Cardiac fibroblast (primary cell): Measurements from ENCODE around the gene ROCK1.
"Not testable (repeated sequence)": the region's sequence is repeated elsewhere in the genome, so short reads cannot be mapped to it uniquely, and the experiment has no call there.

Experiments used
- DNase-seq, 2 donors: peaks; one replicate each; pipeline versions ENCODE4 v3.0.0 to v3.0.0-alpha.2; 2010; ENCODE audit warnings: low read depth in 2 of 2
- H3K4me3 ChIP-seq, 2 donors: replicated peaks in 1 of 2; 1 replicate in 1 of 2; 2 replicates in 1 of 2; pipeline ENCODE4 v1.5.1; 2011; ENCODE audit warnings: low read depth in 2 of 2, low read length in 2 of 2, mild to moderate bottlenecking in 2 of 2, moderate library complexity in 1 of 2
- TF ChIP-seq, protein P1 (sequence below): IDR thresholded peaks from one replicate; pipeline ENCODE4 v1.5.1; 2011; ENCODE audit warnings: low read depth, mild to moderate bottlenecking, low read length, inconsistent platforms

ROCK1 gene

DNA sequence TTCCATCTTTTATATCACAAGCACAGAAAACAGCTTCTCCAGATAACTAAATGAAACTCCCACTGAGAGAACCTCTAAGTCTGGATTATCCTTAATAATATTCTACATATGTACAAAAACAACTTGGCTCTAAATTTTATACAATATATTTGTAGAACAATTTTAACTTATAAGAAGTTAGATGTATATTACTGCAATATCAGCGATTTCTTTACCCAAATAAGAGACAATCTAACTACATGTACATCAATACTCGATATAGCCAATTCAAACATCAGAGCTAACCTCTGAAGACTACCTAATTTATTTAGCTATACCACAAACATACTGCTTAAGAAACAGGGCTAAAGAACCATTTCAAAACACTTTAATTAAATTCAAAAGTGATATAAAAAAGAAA is 148.6 kb downstream of the ROCK1 start:
- no peak for DNase-seq
- TF ChIP-seq, protein P1, sequence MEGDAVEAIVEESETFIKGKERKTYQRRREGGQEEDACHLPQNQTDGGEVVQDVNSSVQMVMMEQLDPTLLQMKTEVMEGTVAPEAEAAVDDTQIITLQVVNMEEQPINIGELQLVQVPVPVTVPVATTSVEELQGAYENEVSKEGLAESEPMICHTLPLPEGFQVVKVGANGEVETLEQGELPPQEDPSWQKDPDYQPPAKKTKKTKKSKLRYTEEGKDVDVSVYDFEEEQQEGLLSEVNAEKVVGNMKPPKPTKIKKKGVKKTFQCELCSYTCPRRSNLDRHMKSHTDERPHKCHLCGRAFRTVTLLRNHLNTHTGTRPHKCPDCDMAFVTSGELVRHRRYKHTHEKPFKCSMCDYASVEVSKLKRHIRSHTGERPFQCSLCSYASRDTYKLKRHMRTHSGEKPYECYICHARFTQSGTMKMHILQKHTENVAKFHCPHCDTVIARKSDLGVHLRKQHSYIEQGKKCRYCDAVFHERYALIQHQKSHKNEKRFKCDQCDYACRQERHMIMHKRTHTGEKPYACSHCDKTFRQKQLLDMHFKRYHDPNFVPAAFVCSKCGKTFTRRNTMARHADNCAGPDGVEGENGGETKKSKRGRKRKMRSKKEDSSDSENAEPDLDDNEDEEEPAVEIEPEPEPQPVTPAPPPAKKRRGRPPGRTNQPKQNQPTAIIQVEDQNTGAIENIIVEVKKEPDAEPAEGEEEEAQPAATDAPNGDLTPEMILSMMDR: no peak
- no peak overlapping the region for H3K4me3 ChIP-seq

- TF ChIP-seq, protein P1: no peak
- no peak overlapping the region for H3K4me3 ChIP-seq
- no peak for DNase-seq
These were observed 150.9 kb downstream of the ROCK1 start for GRCh38 chr18:20960735-20961134.

DNA sequence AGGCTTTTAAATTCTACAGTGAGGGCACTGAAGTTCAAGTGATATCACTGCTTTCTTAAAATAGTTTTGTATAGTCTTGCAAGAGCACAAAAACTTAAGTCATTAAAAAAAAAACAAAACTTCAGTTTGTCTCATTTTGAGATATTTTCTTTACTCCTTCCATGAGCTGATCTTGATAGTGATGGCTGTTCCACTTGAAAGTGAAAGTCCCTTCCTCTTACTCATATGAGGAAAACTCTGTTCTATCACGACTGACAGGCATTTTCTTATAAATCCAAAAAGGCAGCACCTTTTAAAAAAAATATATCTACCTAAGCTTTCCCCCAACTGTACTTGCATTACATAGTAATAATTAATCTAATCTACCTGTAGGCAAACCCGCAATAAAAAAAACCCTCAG is 160.8 kb downstream of the ROCK1 start:
- not testable (repeated sequence) for H3K4me3 ChIP-seq
- peak in 1 of 2 donors; percentile 21 for DNase-seq
